ENCODE data around the gene SLC27A5. TPM values are rescaled to one million over a fixed set of nuclear protein-coding genes. Genes with fewer than 3 reads are reported as not detected.

The SLC27A5 gene
- total RNA-seq, 4 donors from 2014 or later, result 2.0 to 9.1 (median 4.6) TPM

GRCh38 chr19:58550362-58551122 is 38.8 kb upstream of the SLC27A5 start:
- intact Hi-C loops (cut with DNase I; ENCODE audit: low total_unique reads), result no loop called here
- ATAC-seq (no peak), DNase-seq (no peak)
- H3K9me3 ChIP-seq, result no peaks in the 10 kb centered on the region
- H3K27me3 ChIP-seq, result no peaks in the 10 kb centered on the region
- H3K27ac ChIP-seq, result no peak overlapping the region
- H3K4me1 ChIP-seq, result peaks cover 25 to 39% of the 10 kb centered on the region in 2 donors
- TF ChIP-seq, protein P1, sequence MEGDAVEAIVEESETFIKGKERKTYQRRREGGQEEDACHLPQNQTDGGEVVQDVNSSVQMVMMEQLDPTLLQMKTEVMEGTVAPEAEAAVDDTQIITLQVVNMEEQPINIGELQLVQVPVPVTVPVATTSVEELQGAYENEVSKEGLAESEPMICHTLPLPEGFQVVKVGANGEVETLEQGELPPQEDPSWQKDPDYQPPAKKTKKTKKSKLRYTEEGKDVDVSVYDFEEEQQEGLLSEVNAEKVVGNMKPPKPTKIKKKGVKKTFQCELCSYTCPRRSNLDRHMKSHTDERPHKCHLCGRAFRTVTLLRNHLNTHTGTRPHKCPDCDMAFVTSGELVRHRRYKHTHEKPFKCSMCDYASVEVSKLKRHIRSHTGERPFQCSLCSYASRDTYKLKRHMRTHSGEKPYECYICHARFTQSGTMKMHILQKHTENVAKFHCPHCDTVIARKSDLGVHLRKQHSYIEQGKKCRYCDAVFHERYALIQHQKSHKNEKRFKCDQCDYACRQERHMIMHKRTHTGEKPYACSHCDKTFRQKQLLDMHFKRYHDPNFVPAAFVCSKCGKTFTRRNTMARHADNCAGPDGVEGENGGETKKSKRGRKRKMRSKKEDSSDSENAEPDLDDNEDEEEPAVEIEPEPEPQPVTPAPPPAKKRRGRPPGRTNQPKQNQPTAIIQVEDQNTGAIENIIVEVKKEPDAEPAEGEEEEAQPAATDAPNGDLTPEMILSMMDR (IDR thresholded peaks at IDR 0.05 in 4 of 5, conservative IDR thresholded peaks at IDR 0.05 in 1 of 5), result no peak
- no peak for TF ChIP-seq POLR2A (IDR thresholded peaks at IDR 0.05)
- no peak overlapping the region for H3K4me3 ChIP-seq
- in situ Hi-C loops (cut with MboI; ENCODE audit: low sequenced_read_pairs in 4 of 4), result no loop called here
- peaks cover 3 to 66% of the 10 kb centered on the region in 2 donors for H3K36me3 ChIP-seq

GRCh38 chr19:58549664-58550361 is 38.0 kb upstream of the SLC27A5 start:
- ATAC-seq, result no peak
- Histone ChIP-seq H3K27me3 (no peaks in the 10 kb centered on the region), H3K27ac (no peak overlapping the region), H3K36me3 (peaks cover 3 to 68% of the 10 kb centered on the region in 2 donors), H3K4me3 (no peak overlapping the region), H3K4me1 (peaks cover 26 to 40% of the 10 kb centered on the region in 2 donors), H3K9me3 (no peaks in the 10 kb centered on the region)
- intact Hi-C loops (cut with DNase I; ENCODE audit: low total_unique reads), result no loop called here
- DNase-seq, result no peak
- TF ChIP-seq POLR2A (IDR thresholded peaks at IDR 0.05), result no peak
- TF ChIP-seq, protein P1 (IDR thresholded peaks at IDR 0.05 in 4 of 5, conservative IDR thresholded peaks at IDR 0.05 in 1 of 5), result no peak
- in situ Hi-C loops (cut with MboI; ENCODE audit: low sequenced_read_pairs in 4 of 4), result no loop called here

DNA sequence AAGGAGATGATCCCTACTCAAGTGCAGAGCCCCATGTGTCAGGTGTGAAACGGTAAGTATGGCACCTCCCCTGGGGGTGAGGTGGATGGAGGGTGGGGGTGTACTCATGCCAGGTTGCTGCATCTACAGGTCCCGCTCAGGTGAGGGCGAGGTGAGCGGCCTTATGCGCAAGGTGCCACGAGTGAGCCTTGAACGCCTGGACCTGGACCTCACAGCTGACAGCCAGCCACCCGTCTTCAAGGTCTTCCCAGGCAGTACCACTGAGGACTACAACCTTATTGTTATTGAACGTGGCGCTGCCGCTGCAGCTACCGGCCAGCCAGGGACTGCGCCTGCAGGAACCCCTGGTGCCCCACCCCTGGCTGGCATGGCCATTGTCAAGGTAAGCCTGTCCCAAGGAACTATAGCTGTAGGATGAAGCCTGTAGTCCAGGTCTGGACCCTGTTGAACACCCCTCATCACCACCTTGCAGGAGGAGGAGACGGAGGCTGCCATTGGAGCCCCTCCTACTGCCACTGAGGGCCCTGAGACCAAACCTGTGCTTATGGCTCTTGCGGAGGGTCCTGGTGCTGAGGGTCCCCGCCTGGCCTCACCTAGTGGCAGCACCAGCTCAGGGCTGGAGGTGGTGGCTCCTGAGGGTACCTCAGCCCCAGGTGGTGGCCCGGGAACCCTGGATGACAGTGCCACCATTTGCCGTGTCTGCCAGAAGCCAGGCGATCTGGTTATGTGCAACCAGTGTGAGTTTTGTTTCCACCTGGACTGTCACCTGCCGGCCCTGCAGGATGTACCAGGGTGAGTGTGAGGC is 37.3 kb upstream of the SLC27A5 start:
- H3K36me3 ChIP-seq, result peaks cover 3 to 68% of the 10 kb centered on the region in 2 donors
- no peak for DNase-seq
- no peak for ATAC-seq
- no peak for TF ChIP-seq POLR2A (IDR thresholded peaks at IDR 0.05)
- TF ChIP-seq, protein P1 (IDR thresholded peaks at IDR 0.05 in 4 of 5, conservative IDR thresholded peaks at IDR 0.05 in 1 of 5), result no peak
- no peak overlapping the region for H3K4me3 ChIP-seq
- intact Hi-C loops (cut with DNase I; ENCODE audit: low total_unique reads) (no loop called here), in situ Hi-C loops (cut with MboI; ENCODE audit: low sequenced_read_pairs in 4 of 4) (no loop called here)
- peaks cover 24 to 37% of the 10 kb centered on the region in 2 donors for H3K4me1 ChIP-seq
- no peaks in the 10 kb centered on the region for H3K9me3 ChIP-seq
- H3K27me3 ChIP-seq, result no peaks in the 10 kb centered on the region
- no peak overlapping the region for H3K27ac ChIP-seq

GRCh38 chr19:58547323-58548312 is 35.8 kb upstream of the SLC27A5 start:
- intact Hi-C loops (cut with DNase I; ENCODE audit: low total_unique reads), result no loop called here
- ATAC-seq (no peak), DNase-seq (no peak)
- Histone ChIP-seq H3K27me3 (no peaks in the 10 kb centered on the region), H3K4me3 (no peak overlapping the region), H3K9me3 (no peaks in the 10 kb centered on the region), H3K36me3 (peaks cover 3 to 65% of the 10 kb centered on the region in 2 donors), H3K4me1 (peaks cover 21 to 26% of the 10 kb centered on the region in 2 donors), H3K27ac (no peak overlapping the region)
- in situ Hi-C loops (cut with MboI; ENCODE audit: low sequenced_read_pairs in 4 of 4), result no loop called here
- TF ChIP-seq POLR2A (IDR thresholded peaks at IDR 0.05), result no peak
- TF ChIP-seq, protein P1 (IDR thresholded peaks at IDR 0.05 in 4 of 5, conservative IDR thresholded peaks at IDR 0.05 in 1 of 5), result no peak

Measured in gastrocnemius medialis (tissue), 4 donors.